Right renal pelvis (tissue), 4 donors: ENCODE results near the gene SH3RF2. TPM values are rescaled to one million over a fixed set of nuclear protein-coding genes. Genes with fewer than 3 reads are reported as not detected.

Experiments used
- DNase-seq, 4 donors: peaks; one replicate each; pipeline ENCODE4 v3.0.0-alpha.2; 2013; ENCODE audit warnings: low read depth in 4 of 4, low spot score in 3 of 4, missing footprints in 1 of 4
- polyA plus RNA-seq, 4 donors: library from polyadenylated mRNA; unstranded; fragments of 120-200 nt; gene quantifications; one replicate each; pipeline ENCODE4 v1.2.1, GENCODE V29; 2013; ENCODE audit not compliant: insufficient read length in 4 of 4

SH3RF2 gene
- polyA plus RNA-seq, 4 donors = 4.7 to 6.0 (median 5.0) TPM

DNA sequence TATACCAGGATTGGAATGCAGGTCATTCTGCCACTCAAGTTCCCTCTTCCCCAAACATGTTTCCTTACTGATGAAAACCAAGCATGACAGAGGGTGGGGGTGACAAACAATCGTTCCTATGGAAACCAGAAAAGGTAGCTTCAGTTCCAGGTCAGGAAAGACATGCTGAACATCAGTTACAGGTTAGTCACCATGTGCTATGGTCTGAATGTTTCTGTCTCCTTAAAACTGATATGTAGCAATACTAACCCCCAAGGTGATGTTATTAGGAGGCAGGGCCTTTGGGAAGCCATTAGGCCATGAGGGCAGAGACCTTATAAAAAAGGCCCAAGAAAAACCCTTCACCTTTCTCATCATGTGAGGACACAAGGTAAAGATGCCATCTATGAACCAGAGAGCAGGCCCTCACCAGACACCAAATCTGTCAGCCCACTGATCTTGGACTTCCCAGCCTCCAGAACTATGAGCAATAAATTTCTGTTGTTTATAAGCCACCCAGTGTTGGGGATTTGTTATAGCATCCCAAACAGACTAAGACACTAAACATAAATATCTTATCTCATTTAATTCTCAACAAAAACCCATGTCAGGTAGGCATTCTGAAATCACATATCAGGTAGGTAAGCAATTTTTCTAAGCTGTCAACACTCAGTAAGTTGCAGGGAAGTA is 15.7 kb upstream of the SH3RF2 start:
- no peak for DNase-seq

- no peak for DNase-seq
Observed at GRCh38 chr5:145921211-145921610, 15.2 kb upstream of the SH3RF2 start.

DNA sequence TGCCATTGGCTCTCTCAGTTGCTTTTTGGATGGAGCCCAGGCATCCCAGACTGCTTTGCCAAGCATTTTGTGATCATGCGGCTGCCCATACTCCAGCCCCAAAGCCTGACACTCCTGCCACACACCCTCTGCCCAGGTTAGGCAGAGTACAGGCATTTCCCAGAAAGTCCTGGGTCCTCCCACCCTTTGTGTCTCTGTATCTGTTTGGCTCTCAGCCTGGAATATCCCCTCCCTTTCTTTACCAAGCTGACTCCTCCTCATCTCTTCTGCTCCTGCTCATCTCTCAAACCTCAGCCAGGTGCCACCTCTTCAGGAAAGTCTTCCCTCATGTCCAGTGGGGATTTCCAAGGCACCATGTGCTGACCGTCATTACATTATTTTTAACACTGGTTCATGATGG is 14.3 kb upstream of the SH3RF2 start:
- no peak for DNase-seq

- no peak for DNase-seq
Observed at GRCh38 chr5:145923405-145923804, 13.0 kb upstream of the SH3RF2 start.

DNA sequence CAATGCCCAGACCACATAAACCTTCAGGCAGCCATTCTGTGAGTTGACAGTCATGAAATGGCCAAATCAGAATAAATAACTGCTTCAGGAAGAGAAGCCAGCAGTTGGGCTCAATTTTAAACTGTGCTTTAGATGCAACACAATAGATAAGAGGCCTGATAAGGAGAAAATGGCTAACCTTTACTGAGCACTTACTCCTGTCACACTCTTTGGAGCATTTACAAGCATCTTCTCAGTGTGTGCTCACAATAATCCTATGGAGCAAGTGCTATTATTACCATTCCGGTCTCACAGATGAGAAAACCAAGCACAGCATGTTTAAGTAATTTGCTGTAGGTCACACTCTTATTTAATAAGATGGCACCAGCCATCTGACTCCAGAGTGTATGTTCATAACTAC is 11.5 kb upstream of the SH3RF2 start:
- DNase-seq = no peak

- DNase-seq = no peak
Observed at GRCh38 chr5:145925353-145925752, 11.0 kb upstream of the SH3RF2 start.

DNA sequence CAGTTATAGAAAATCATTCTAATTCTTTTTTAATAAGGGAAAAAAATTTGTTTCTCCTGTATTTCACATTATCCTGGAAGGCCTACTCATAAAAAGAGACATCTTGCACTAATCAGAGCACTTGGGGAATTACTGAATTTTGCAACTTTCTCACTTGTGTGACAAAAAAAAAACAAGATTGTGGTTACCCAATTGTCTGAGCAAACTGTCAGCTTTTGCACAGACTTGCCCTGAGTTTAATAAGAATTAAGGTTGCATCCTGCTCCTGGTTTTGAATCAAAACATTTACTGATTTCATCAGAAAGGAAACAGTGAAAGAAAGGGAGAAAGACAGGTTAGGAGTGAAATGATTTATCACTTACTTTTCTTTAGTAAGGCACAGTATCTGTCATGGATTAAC is 10.6 kb upstream of the SH3RF2 start:
- DNase-seq = no peak

DNA sequence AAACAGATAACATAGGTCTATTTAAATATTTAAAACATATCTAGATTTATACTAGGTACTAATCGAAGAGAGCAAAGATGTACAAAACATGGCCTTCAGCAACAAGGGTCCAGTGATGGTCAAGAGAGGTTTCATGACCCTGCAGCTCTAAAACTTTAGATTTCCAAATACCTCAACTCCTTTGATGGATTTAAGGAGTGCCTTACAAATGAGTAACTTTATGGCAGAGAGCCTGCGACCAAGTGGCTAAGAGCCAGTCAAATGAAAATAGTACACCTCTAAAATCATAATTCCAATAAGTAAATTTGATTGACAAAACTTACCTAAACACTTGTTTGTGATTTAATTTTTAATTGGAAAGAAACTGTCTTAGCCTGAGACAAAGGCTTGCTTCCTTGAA is 4.7 kb upstream of the SH3RF2 start:
- DNase-seq = no peak

GRCh38 chr5:145934276-145934675 is 2.1 kb upstream of the SH3RF2 start:
- no peak for DNase-seq

- no peak for DNase-seq
Observed at GRCh38 chr5:145937432-145938250, 1.3 kb downstream of the SH3RF2 start.

DNA sequence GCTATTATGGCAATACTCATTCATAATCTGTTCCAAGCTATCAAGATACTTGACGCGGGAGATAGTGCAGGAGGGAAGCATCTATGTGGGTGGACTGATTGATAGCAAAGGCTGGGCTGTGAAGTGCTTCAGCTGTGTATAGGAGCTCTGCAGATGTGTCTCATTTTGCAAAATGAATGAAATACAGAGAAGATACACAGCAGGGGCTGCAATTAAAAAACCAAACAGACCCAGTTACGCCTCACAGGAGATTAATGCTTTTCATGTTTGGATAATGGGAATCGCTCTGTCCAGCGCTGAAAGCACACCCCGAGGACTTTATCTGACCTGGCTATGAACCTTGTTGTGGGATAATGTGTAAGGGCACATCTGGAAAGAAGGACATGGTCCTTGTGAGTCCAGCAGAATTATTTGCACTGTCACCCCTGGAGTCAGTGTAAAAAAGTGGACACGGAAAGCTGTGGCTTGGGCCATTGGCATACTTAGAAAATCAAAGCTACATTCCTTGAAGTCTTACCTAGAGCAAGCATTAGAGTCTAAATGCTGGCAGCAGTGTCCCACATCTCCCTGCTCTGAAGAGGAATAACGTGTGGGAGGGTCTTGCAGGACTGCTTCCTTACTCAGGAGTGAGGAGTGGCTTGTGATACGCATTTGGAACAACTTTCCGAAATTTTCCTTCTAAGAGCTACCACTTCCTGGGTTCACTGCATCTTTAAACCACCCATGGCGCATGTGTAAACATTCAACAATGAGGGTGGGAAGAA is 2.6 kb downstream of the SH3RF2 start:
- DNase-seq = no peak

DNA sequence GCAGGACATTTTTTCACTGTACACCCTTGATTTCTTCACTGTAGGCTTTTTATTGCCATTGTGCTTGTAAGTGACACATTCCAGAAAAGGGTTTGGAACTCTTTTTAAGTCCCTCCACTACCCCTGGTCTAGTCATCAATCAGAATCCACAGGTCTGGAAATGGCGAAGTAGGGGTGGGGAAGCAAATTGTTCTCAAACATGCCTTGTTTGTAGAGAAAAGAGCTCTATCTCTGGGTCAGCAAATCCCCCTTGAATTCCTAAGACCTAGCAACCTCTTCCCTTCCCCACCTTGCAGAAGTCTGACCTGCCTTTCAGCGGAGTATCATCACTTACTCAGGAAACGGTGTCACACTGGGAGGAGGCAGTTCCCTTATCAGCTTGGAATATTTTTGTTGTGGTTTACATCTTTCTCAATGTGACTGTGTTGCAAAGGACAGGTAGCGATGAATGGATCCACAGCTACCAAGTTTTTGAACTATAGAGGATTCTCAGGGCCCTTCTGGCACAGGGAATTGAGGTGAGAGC is 3.2 kb downstream of the SH3RF2 start:
- DNase-seq = no peak

DNA sequence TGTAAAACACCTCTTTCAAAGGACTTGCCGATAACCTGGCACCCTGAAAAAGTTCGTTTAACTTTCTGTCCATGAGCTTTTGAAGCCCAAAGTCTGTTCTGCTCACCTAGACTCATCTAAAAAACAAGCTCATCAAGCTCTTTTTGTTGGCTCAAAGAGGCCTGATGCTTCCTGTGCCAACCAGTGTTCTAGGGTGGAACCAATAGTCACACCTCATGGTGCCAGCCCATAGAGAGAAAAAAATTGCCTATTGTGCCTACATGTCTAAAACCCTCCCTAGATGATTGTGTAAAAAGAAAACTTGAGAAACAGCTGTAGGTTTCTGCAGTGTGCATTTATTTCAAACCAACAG is 4.7 kb downstream of the SH3RF2 start:
- no peak for DNase-seq

DNA sequence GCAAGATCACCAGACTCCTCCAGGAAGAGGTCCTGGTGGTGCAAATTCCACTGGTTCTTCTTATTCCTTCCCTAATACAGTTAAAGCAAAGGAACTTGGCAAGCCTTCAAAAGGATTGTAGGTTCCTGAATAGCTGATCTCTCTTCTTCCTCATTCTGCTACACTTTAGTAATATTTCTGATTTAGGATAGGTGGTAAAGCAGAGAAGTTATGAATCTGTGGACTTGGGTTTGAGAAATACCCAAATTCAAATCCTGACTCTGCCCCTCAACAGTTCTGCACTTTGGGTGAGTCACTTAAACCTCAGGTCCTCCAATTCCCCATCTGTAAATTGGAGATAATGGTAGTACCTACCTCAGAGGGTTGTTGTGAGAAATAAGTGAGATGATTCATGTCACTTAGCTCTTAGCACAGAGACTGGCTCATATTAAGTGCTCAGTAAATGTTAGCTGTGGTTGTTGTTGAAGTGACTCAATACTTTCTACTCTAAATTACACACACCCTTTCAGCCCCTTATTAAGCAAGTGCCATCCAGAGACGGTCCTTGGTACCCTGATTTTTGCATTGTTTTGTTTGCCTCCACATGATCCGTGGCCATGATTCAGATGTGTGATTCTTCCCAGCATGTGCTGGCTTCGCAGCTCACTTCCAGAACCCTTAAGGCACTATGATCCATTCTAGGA is 5.2 kb downstream of the SH3RF2 start:
- no peak for DNase-seq

- no peak for DNase-seq
Observed at GRCh38 chr5:145942201-145942600, 5.8 kb downstream of the SH3RF2 start.

GRCh38 chr5:145942749-145943148 is 6.4 kb downstream of the SH3RF2 start:
- DNase-seq = no peak

- DNase-seq = no peak
Observed at GRCh38 chr5:145943674-145944121, 7.3 kb downstream of the SH3RF2 start.

GRCh38 chr5:145944328-145944727 is 8.0 kb downstream of the SH3RF2 start:
- no peak for DNase-seq

DNA sequence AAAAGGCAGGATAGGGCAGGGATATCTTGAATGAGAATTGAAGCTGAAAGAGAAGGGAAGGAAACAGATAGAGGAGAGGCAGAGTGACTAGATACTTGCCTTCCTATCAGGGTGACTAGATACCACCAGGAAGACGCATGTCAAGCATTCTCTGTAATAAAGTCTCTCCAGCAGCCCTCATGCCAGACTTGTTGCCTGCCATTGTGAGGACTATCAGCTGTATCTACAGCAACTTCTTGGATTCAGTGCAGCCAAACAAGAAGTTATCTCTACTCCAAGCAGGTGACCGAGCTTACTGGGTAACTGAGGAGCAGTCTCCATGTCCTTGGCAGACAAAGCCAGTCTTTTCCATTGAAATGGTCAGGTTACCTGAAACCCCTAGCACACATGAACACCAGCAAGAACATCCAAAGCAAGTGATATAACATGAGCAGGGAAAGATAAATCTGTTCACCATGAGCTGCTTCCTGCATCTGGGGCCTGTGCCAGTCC is 9.3 kb downstream of the SH3RF2 start:
- DNase-seq = no peak

DNA sequence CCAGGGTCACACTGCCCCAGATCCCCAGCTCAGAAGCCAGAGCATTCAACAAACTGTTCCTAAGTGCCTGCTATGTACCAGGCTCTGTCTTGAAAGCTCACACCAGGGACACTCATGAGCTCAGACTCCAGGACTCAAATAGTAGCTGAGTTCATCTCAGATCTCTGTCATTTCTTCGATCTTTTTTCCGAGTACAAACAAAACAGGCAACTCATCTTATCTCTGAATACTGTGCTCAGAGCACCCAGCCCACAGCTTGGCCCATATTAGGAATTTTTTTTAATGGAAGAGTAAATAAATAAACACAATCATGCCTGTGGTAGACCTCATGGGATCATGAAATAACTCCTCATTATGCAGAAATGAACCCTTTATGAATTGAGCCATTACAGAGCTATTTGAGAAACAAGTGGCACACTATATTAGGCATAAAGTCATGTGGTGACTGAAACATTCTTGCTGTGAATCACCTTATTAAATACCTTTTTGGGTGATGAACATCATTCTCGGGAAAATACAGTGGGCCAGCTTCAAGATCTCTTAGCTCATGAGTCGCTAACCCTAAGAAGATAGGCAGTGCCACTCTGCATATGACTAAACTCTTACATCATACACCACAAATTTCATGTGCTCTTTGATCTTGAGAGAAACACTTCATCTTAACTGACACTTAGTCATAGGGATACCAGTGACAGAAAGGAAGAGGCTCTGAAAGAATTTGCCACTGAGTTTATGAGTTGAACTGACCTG is 9.9 kb downstream of the SH3RF2 start:
- DNase-seq = no peak
